Parathyroid adenoma (tissue), 2 donors: ENCODE data around the gene CTXN1.

Experiments
- H2AFZ ChIP-seq: fragments of 300-600 bp; sonication (generic); one replicate; pipeline ENCODE4 v1.7.0; 2017; ENCODE audit warnings: antibody characterized with exemption, mild to moderate bottlenecking
- H3K27ac ChIP-seq: fragments of 300-600 bp; sonication (generic); one replicate; pipeline ENCODE4 v1.7.0; 2017
- H3K27me3 ChIP-seq: fragments of 300-600 bp; sonication (generic); one replicate; pipeline ENCODE4 v1.7.0; 2017; ENCODE audit warnings: low read length; ENCODE audit not compliant: control insufficient read depth, insufficient read depth
- H3K36me3 ChIP-seq: fragments of 300-600 bp; sonication (generic); one replicate; pipeline ENCODE4 v1.7.0; 2017; ENCODE audit warnings: low read length; ENCODE audit not compliant: control insufficient read depth, insufficient read depth
- H3K4me1 ChIP-seq: fragments of 300-600 bp; sonication (generic); one replicate; pipeline ENCODE4 v1.7.0; 2017; ENCODE audit warnings: control low read depth
- H3K4me2 ChIP-seq: fragments of 300-600 bp; sonication (generic); one replicate; pipeline ENCODE4 v1.7.0; 2017; ENCODE audit warnings: low read length
- H3K4me3 ChIP-seq: fragments of 300-600 bp; sonication (generic); one replicate; pipeline ENCODE4 v1.7.0; 2017; ENCODE audit warnings: low read depth, low read length
- H3K79me2 ChIP-seq: fragments of 300-600 bp; sonication (generic); one replicate; pipeline ENCODE4 v1.7.0; 2017; ENCODE audit warnings: control low read depth
- H3K9ac ChIP-seq: fragments of 300-600 bp; sonication (generic); one replicate; pipeline ENCODE4 v1.7.0; 2017; ENCODE audit warnings: mild to moderate bottlenecking
- H3K9me3 ChIP-seq: fragments of 300-600 bp; sonication (generic); one replicate; pipeline ENCODE4 v1.7.0; 2017; ENCODE audit warnings: low read length; ENCODE audit not compliant: control insufficient read depth
- TF ChIP-seq, protein P1 (sequence below): fragments of 300-600 bp; sonication (generic); IDR thresholded peaks from one replicate; pipeline ENCODE4 v1.7.0; 2017; ENCODE audit warnings: antibody characterized with exemption, mild to moderate bottlenecking
- donor health status: primary hyperparathyroidism.

CTXN1 gene

DNA sequence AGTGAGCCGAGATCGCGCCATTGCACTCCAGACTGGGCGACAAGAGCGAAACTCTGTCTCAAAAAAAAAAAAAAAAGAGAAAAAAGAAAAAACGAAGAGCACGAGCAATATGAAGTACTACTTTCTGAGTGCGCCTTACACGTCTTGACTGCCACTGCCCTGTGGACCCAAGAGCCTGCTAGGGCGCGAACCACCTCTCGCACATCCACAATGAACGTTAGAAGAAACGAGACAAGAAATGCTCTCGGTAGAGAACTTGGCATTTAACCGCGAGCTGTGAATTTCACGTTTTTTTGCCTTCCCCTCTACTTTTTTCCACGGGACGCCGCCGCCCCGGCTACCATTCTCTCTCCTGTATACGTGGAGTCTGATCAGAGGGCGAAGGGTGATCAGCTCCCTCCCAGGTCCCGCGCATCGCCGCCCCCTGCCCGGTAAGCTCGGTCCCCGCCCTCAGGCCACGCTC lies 17.1 kb upstream of the CTXN1 start:
- peak overlapping the region; percentile 99 for H2AFZ ChIP-seq

DNA sequence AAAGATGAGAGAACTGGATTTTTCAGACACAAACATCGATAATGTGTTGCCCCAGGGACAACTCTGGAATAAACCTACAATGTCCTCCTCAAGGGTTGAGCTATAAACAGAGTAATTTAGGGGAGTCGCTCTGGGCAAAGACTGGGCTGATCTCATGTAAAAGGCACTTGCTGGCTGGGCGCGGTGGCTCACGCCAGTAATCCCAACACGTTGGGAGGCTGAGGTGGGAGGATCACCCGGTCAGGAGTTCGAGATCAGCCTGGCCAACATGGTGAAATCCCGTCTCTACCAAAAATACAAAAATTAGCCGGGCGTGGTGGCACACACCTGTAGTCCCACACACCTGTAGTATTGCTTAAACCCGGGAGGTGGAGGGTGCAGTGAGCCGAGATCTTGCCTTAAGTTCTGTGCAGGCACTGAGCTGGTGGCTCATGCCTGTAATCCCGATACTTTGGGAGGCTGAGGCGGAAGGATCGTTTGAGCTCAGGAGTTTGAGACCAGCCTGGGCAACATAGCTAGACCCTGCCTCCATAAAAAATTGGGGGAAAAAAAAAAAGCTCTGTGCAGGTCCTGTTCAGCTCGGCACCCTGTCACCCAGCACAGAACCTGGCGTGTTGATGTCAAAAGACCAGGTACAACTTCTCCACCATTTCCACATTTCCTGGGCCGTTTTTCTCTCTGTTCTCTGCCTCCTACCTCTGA lies 16.1 kb upstream of the CTXN1 start:
- no peaks in the 10 kb centered on the region for H3K9me3 ChIP-seq
- no peaks in the 10 kb centered on the region for H3K36me3 ChIP-seq
- H3K9ac ChIP-seq, result no peak overlapping the region
- no peaks in the 10 kb centered on the region for H3K4me1 ChIP-seq
- TF ChIP-seq, protein P1, sequence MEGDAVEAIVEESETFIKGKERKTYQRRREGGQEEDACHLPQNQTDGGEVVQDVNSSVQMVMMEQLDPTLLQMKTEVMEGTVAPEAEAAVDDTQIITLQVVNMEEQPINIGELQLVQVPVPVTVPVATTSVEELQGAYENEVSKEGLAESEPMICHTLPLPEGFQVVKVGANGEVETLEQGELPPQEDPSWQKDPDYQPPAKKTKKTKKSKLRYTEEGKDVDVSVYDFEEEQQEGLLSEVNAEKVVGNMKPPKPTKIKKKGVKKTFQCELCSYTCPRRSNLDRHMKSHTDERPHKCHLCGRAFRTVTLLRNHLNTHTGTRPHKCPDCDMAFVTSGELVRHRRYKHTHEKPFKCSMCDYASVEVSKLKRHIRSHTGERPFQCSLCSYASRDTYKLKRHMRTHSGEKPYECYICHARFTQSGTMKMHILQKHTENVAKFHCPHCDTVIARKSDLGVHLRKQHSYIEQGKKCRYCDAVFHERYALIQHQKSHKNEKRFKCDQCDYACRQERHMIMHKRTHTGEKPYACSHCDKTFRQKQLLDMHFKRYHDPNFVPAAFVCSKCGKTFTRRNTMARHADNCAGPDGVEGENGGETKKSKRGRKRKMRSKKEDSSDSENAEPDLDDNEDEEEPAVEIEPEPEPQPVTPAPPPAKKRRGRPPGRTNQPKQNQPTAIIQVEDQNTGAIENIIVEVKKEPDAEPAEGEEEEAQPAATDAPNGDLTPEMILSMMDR, result no peak
- H3K79me2 ChIP-seq, result peaks cover 23% of the 10 kb centered on the region
- no peak overlapping the region for H3K27ac ChIP-seq
- no peak overlapping the region for H2AFZ ChIP-seq
- peak overlapping the region; percentile 99 for H3K4me3 ChIP-seq
- peak overlapping the region; percentile 100 for H3K4me2 ChIP-seq
- no peaks in the 10 kb centered on the region for H3K27me3 ChIP-seq

More for the DNA sequence above, 17.1 kb upstream of the CTXN1 start:
- peaks cover 23% of the 10 kb centered on the region for H3K79me2 ChIP-seq
- H3K9me3 ChIP-seq, result no peaks in the 10 kb centered on the region
- H3K4me3 ChIP-seq, result peak overlapping the region; percentile 99
- peak overlapping the region; percentile 96 for H3K9ac ChIP-seq
- peak overlapping the region; percentile 100 for H3K4me2 ChIP-seq
- TF ChIP-seq, protein P1, result no peak
- no peaks in the 10 kb centered on the region for H3K36me3 ChIP-seq
- no peaks in the 10 kb centered on the region for H3K4me1 ChIP-seq
- H3K27ac ChIP-seq, result peak overlapping the region; percentile 90
- no peaks in the 10 kb centered on the region for H3K27me3 ChIP-seq

DNA sequence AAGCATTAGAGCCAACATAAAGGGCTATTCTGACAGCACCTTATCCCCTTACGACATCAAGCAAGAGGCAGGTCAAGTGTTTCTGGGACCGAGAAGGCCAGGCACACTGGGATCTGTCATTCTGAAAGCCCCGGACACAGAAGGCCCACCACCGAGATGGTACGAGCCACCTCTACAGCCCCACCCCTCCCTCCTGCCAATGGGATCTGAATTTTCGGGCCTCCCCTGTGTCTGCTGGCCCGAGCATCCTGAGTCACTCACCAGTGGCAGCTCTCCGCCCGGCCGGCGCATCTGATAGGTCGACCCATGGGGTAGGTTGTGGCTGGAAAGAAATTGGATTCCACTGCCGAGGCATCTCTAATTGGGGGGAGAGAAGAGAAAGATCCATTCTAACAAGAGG lies 14.9 kb upstream of the CTXN1 start:
- Histone ChIP-seq H3K27me3 (no peaks in the 10 kb centered on the region), H3K9ac (no peak overlapping the region), H2AFZ (no peak overlapping the region), H3K79me2 (peaks cover 23% of the 10 kb centered on the region), H3K4me3 (no peak overlapping the region), H3K4me1 (no peaks in the 10 kb centered on the region), H3K9me3 (no peaks in the 10 kb centered on the region), H3K36me3 (no peaks in the 10 kb centered on the region), H3K4me2 (no peak overlapping the region), H3K27ac (no peak overlapping the region)
- TF ChIP-seq, protein P1, result no peak

DNA sequence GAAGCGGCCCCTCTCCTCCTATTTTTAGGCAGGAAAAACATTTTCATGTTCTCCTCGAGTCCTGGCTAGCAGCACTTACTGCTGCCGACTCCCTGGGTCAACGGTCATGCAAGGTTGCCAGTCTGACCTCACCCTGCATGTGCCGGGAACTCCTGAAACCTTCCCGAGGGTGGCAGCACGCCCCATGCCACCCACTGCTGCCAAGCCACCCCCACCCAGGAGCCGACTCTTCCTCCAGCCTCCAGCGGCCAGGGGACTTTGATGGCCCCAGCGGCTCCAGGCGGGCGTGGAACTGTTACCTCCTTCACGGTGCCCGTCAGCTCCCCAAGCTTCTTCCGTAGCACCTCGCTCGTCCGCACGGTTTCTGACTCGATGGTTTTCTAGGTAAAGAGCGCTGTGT lies 8.8 kb upstream of the CTXN1 start:
- Histone ChIP-seq H2AFZ (no peak overlapping the region), H3K4me1 (no peaks in the 10 kb centered on the region), H3K27me3 (no peaks in the 10 kb centered on the region), H3K36me3 (no peaks in the 10 kb centered on the region), H3K4me3 (no peak overlapping the region), H3K27ac (no peak overlapping the region), H3K79me2 (no peaks in the 10 kb centered on the region), H3K9ac (no peak overlapping the region), H3K9me3 (no peaks in the 10 kb centered on the region), H3K4me2 (no peak overlapping the region)
- TF ChIP-seq, protein P1, result no peak
